Mucosa of descending colon (tissue), 3 donors: ENCODE results near the gene PRKD3. TPM values are rescaled to one million over a fixed set of nuclear protein-coding genes. Genes with fewer than 3 reads are reported as not detected.
A peak's percentile ranks its signal among the peaks of the same experiment; 100 is the strongest.

Source experiments
- ATAC-seq: fragments of 200-7000 bp; cut with Tn5 transposase; one replicate; pipeline ENCODE4 v1.9.1; 2020; ENCODE audit warnings: mild to moderate bottlenecking, moderate library complexity
- DNase-seq, 3 donors: peaks; one replicate each; pipeline ENCODE4 v3.0.0-alpha.2; 2020
- H3K36me3 ChIP-seq: fragments of 200-600 bp; one replicate; pipeline ENCODE4 v1.8.0; 2021; ENCODE audit warnings: low read depth, mild to moderate bottlenecking
- H3K4me1 ChIP-seq: fragments of 200-600 bp; one replicate; pipeline ENCODE4 v1.8.0; 2021; ENCODE audit warnings: low read depth, mild to moderate bottlenecking
- H3K4me3 ChIP-seq: fragments of 200-600 bp; one replicate; pipeline ENCODE4 v1.8.0; 2021; ENCODE audit warnings: mild to moderate bottlenecking
- H3K9me3 ChIP-seq: fragments of 200-600 bp; one replicate; pipeline ENCODE4 v1.8.0; 2021; ENCODE audit warnings: mild to moderate bottlenecking
- intact Hi-C, 2 donors: fragments of 100-400 bp; cut with DNase I in 1 of 2; cut with micrococcal nuclease in 1 of 2; formaldehyde crosslinking; loops; one replicate each; pipeline versions ENCODE4 v1.11.0 to v1.11.1; 2022; cut with DNase I, micrococcal nuclease
- total RNA-seq, 3 donors: library from RNA; stranded (reverse); fragmentation: NEBNext Ultra II Directional in 2 of 3; extraction: Animal tissue kit (Norgen Biotek cat#: 25700) in 2 of 3; gene quantifications; one replicate each; pipeline versions ENCODE4 v1.2.1 to v1.2.4, GENCODE V29; 2021 to 2023
- TF ChIP-seq, protein P1 (sequence below): fragments of 200-600 bp; IDR thresholded peaks from one replicate; pipeline ENCODE4 v1.8.0; 2022; ENCODE audit warnings: antibody characterized with exemption, mild to moderate bottlenecking
- donor health status: DM: no; HTN: no; CAD: no; lungs with moderate emphysema.
- donor health status: DM: no; HTN: no; CAD: no.
- donor health status: DM: no; HTN: yes; CAD: no.

Gene PRKD3
- total RNA-seq, 3 donors from 2014 or later, result 16.0 to 50.1 (median 19.7) TPM

GRCh38 chr2:37315364-37315763 is 9.3 kb downstream of the PRKD3 start:
- no peaks in the 10 kb centered on the region for H3K4me1 ChIP-seq
- no peak for DNase-seq
- ATAC-seq, result no peak
- TF ChIP-seq, protein P1, sequence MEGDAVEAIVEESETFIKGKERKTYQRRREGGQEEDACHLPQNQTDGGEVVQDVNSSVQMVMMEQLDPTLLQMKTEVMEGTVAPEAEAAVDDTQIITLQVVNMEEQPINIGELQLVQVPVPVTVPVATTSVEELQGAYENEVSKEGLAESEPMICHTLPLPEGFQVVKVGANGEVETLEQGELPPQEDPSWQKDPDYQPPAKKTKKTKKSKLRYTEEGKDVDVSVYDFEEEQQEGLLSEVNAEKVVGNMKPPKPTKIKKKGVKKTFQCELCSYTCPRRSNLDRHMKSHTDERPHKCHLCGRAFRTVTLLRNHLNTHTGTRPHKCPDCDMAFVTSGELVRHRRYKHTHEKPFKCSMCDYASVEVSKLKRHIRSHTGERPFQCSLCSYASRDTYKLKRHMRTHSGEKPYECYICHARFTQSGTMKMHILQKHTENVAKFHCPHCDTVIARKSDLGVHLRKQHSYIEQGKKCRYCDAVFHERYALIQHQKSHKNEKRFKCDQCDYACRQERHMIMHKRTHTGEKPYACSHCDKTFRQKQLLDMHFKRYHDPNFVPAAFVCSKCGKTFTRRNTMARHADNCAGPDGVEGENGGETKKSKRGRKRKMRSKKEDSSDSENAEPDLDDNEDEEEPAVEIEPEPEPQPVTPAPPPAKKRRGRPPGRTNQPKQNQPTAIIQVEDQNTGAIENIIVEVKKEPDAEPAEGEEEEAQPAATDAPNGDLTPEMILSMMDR, result no peak
- H3K4me3 ChIP-seq, result no peak overlapping the region
- no peaks in the 10 kb centered on the region for H3K36me3 ChIP-seq
- no peaks in the 10 kb centered on the region for H3K9me3 ChIP-seq
- intact Hi-C loops, result no loop called here

- Histone ChIP-seq H3K4me3 (no peak overlapping the region), H3K4me1 (peaks cover 15% of the 10 kb centered on the region), H3K36me3 (no peaks in the 10 kb centered on the region), H3K9me3 (no peaks in the 10 kb centered on the region)
- ATAC-seq (peak; percentile 25), DNase-seq (peak in 1 of 3 donors; percentile 16)
- TF ChIP-seq, protein P1, result no peak
- intact Hi-C loops, result no loop called here
These were observed 17.1 kb downstream of the PRKD3 start for GRCh38 chr2:37307500-37307899.

- peak in 1 of 3 donors; percentile 51 for DNase-seq
- peaks cover 15% of the 10 kb centered on the region for H3K4me1 ChIP-seq
- TF ChIP-seq, protein P1, result no peak
- intact Hi-C loops, result no loop called here
- peak; percentile 91 for ATAC-seq
- no peaks in the 10 kb centered on the region for H3K9me3 ChIP-seq
- H3K4me3 ChIP-seq, result no peak overlapping the region
- H3K36me3 ChIP-seq, result no peaks in the 10 kb centered on the region
These were observed 18.6 kb downstream of the PRKD3 start for GRCh38 chr2:37306024-37306423.

DNA sequence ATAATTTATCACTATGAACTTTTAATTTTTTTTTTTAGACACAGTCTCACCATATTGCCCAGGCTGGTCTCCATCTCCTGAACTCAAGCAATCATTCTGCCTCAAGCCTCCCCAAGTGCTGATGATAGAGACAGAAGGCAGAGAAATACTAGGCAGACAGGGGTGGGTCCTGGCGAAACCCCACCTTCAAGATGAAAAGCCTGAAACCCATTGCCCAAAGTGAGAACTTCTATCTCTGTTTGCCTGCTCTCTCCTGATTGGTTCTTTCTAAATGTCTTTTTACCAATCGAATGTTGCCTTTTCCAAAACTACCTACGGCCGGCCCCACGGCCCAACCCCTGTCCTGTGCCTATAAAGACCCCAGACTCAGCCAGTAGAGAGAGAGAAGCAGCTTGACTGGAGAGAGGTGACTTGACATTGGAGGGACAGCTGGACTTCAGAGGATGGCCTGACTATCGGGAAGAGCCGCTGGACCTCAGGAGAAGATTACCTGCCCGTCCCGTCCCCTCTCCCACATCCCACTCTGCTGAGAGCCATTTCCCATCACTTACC is 21.9 kb downstream of the PRKD3 start:
- ATAC-seq (no peak), DNase-seq (no peak)
- H3K4me1 ChIP-seq, result peaks cover 15% of the 10 kb centered on the region
- intact Hi-C loops, result no loop called here
- TF ChIP-seq, protein P1, result no peak
- no peaks in the 10 kb centered on the region for H3K9me3 ChIP-seq
- H3K4me3 ChIP-seq, result no peak overlapping the region
- H3K36me3 ChIP-seq, result no peaks in the 10 kb centered on the region

DNA sequence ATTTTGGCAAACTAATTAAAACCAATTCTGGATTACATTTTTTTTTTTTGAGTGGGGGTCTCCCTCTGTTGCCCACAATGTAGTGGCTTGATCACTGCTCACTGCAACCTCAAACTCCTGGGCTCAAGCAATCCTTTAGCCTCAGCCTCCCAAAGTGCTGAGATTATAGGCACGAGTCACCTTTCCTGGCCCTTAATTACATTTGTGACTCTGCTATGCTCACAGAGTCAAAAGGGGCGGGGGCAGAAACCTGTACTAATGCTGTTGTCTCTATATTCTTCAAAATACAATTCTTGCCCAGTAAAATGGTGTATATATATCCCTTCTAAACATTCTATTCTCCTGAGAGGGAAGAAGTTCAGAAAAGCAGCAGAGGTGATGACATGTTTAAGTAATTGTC is 23.2 kb downstream of the PRKD3 start:
- H3K36me3 ChIP-seq, result no peaks in the 10 kb centered on the region
- no peaks in the 10 kb centered on the region for H3K9me3 ChIP-seq
- intact Hi-C loops, result no loop called here
- TF ChIP-seq, protein P1, result no peak
- peaks cover 9% of the 10 kb centered on the region for H3K4me1 ChIP-seq
- DNase-seq, result no peak
- no peak overlapping the region for H3K4me3 ChIP-seq
- no peak for ATAC-seq

- intact Hi-C loops, result no loop called here
- TF ChIP-seq, protein P1, result no peak
- Histone ChIP-seq H3K9me3 (no peaks in the 10 kb centered on the region), H3K36me3 (no peaks in the 10 kb centered on the region), H3K4me1 (peaks cover 4% of the 10 kb centered on the region), H3K4me3 (no peak overlapping the region)
- DNase-seq (no peak), ATAC-seq (no peak)
These were observed 24.1 kb downstream of the PRKD3 start for GRCh38 chr2:37300578-37300977.
